SK-N-SH treated with all-trans-retinoic acid at 6 μM for 48 hours (cell line): Measurements from ENCODE around the gene PLA2G4C.

Experiments
- ESRRG ChIP-seq: fragments of 250-450 bp; sonication (Bioruptor Pico); IDR thresholded peaks from 2 replicates; pipeline ENCODE4 v1.6.1; 2021; ENCODE audit warnings: mild to moderate bottlenecking
- TCF4 ChIP-seq: fragments of 250-450 bp; sonication (Bioruptor Pico); IDR thresholded peaks from 2 replicates; pipeline ENCODE4 v1.8.0; 2021; ENCODE audit warnings: mild to moderate bottlenecking, moderate library complexity, borderline replicate concordance
- TOX ChIP-seq: fragments of 250-450 bp; sonication (Bioruptor Pico); IDR thresholded peaks from 2 replicates; pipeline ENCODE4 v1.8.0; 2021; ENCODE audit warnings: mild to moderate bottlenecking, moderate library complexity, borderline replicate concordance
- ZC3H10 ChIP-seq: fragments of 250-450 bp; sonication (Bioruptor Pico); IDR thresholded peaks from 2 replicates; pipeline ENCODE4 v1.5.1; 2021; ENCODE audit warnings: mild to moderate bottlenecking, moderate library complexity
- TF ChIP-seq, protein P1 (sequence below): fragments of 250-450 bp; sonication (Bioruptor Pico); IDR thresholded peaks from 2 replicates; pipeline ENCODE4 v1.8.0; 2020; ENCODE audit warnings: mild to moderate bottlenecking, moderate library complexity, borderline replicate concordance
- TF ChIP-seq, protein P2 (sequence below): fragments of 250-450 bp; sonication (Bioruptor Pico); IDR thresholded peaks from 2 replicates; pipeline ENCODE4 v1.5.1; 2020; ENCODE audit warnings: low read depth, mild to moderate bottlenecking, moderate library complexity

DNA sequence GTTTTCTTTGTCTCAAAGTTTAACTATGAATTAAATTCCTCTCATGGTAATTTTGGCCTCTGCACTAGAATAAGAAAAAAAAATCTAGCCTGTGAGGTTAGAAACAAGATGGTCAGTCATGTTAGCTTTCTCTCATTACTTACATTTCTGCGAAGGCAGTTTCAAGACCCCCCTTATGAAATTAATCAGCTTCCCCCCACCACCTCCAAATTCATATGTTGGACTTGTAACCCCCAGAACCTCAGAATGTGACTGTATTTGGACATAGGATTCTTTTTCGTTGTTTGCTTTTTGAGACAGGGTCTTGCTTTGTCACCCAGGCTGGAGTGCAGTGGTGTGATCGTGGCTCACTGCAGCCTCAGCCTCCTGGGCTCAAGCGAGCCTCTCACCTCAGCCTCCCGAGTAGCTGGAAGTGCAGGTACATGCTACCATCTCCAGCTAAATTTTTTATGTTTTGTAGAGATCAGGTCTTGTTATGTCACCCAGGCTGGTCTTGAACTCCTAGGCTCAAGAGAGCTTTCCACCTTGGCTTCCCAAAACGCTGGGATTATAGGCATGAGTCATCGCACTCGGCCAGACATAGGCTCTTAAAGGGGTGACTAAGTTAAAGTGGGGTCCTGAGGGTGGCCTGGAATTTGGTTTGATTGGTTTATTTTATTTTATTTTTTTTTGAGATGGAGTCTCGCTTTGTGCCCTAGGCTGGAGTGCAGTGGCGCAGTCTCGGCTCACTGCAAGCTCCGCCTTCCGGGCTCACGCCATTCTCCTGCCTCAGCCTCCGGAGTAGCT is 1.4 kb downstream of the PLA2G4C start:
- TF ChIP-seq TOX (CRISPR knock-in tag) (no peak), ZC3H10 (CRISPR knock-in tag) (no peak), TCF4 (CRISPR knock-in tag) (no peak), ESRRG (no peak)
- TF ChIP-seq, protein P1, sequence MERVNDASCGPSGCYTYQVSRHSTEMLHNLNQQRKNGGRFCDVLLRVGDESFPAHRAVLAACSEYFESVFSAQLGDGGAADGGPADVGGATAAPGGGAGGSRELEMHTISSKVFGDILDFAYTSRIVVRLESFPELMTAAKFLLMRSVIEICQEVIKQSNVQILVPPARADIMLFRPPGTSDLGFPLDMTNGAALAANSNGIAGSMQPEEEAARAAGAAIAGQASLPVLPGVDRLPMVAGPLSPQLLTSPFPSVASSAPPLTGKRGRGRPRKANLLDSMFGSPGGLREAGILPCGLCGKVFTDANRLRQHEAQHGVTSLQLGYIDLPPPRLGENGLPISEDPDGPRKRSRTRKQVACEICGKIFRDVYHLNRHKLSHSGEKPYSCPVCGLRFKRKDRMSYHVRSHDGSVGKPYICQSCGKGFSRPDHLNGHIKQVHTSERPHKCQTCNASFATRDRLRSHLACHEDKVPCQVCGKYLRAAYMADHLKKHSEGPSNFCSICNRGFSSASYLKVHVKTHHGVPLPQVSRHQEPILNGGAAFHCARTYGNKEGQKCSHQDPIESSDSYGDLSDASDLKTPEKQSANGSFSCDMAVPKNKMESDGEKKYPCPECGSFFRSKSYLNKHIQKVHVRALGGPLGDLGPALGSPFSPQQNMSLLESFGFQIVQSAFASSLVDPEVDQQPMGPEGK (CRISPR knock-in tag) = no peak
- TF ChIP-seq, protein P2, sequence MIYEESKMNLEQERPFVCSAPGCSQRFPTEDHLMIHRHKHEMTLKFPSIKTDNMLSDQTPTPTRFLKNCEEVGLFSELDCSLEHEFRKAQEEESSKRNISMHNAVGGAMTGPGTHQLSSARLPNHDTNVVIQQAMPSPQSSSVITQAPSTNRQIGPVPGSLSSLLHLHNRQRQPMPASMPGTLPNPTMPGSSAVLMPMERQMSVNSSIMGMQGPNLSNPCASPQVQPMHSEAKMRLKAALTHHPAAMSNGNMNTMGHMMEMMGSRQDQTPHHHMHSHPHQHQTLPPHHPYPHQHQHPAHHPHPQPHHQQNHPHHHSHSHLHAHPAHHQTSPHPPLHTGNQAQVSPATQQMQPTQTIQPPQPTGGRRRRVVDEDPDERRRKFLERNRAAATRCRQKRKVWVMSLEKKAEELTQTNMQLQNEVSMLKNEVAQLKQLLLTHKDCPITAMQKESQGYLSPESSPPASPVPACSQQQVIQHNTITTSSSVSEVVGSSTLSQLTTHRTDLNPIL (CRISPR knock-in tag) = no peak
